DND-41 (cell line): Measurements from ENCODE around the gene GNLY.

ENCODE experiments used
- CTCF ChIP-seq: IDR thresholded peaks from 2 replicates; pipeline ENCODE4 v1.5.1; 2012; ENCODE audit warnings: borderline replicate concordance, low read length, moderate library complexity, mild to moderate bottlenecking; ENCODE audit not compliant: poor library complexity, severe bottlenecking; ENCODE audit errors: extremely low read depth
- EZH2 ChIP-seq: IDR thresholded peaks from 3 replicates; pipeline ENCODE4 v1.6.1; 2012; ENCODE audit warnings: borderline replicate concordance, low read depth, mild to moderate bottlenecking, moderate library complexity, low read length, inconsistent platforms; ENCODE audit not compliant: severe bottlenecking

DNA sequence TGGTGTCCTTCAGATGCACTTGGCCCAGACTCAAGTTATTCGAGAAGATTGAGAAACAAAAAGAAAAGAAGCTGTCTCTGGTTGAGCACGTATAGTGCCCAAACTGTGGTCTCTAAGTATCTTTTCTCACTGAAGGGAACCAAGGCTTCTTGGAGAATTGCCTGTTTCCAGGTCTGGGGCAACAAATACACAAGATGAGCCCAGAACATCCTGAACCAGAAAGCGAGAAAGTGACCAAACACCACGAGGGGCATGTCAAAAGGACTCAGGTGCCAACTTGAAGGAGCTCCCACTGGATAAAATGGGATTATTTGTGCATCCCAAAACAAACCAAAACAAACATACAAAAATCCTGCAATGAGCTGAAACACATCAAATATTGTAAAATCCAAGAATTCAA lies 46.0 kb downstream of the GNLY start:
- TF ChIP-seq EZH2 = no peak
- TF ChIP-seq CTCF = no peak
